SK-N-MC (cell line): ENCODE results near the gene ORAI2.

Experiments used
- EZH2 ChIP-seq: fragments of 200-600 bp; sonication (generic); IDR thresholded peaks from one replicate; pipeline ENCODE4 v1.6.1; 2017; ENCODE audit warnings: antibody characterized with exemption
- FOXP2 ChIP-seq: optimal IDR thresholded peaks from 2 replicates; pipeline ENCODE3; 2011; ENCODE audit warnings: mild to moderate bottlenecking, moderate library complexity; ENCODE audit not compliant: insufficient read depth; ENCODE audit errors: extremely low read length, control extremely low read depth
- POLR2AphosphoS5 ChIP-seq: IDR thresholded peaks from 2 replicates; pipeline ENCODE4 v1.6.1; 2012; ENCODE audit warnings: mild to moderate bottlenecking, low read depth, low read length, borderline replicate concordance

DNA sequence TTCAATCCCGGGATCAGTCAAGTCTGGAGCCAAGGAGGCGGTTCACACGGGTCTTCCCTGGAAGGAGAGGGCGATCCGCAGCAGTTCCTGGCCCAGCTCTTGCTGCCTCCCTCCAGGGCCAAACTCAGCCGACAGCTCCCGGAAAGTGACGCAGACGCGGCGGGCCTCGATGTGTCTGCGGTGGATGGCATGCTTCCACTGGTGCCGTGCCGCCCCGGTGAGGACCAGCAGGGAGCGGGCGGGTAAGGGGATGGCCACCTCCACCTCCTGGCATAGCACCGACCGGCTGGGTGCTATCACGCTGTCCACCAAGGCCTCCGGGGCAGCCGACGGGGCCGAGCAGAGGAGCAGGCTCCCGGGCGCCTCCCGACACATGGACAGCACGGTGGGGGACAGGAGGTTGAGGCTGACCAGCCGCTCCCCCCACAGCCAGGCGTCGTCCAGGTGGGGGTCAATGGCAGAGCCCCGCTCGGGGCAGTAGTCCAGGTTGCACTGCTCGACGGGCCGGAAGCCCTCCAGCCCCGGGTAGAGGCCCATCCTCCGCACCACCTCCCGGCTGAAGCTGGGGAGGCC lies 24.1 kb downstream of the ORAI2 start:
- no peak for TF ChIP-seq EZH2
- no peak for TF ChIP-seq POLR2AphosphoS5
- TF ChIP-seq FOXP2: no peak
